Measurements from ENCODE around the gene VPS13D.
"Not testable (repeated sequence)": the region's sequence is repeated elsewhere in the genome, so short reads cannot be mapped to it uniquely, and the experiment has no call there.

The VPS13D gene

GRCh38 chr1:12518931-12519692, 289.3 kb downstream of the VPS13D start:
- DNase-seq (ENCODE audit: low spot score) = no peak

GRCh38 chr1:12519693-12520364, 290.0 kb downstream of the VPS13D start:
- DNase-seq (ENCODE audit: low spot score) = no peak

- DNase-seq (ENCODE audit: low spot score) = no peak
Measured at GRCh38 chr1:12521096-12521495, 291.3 kb downstream of the VPS13D start.

- not testable (repeated sequence) for DNase-seq (ENCODE audit: low spot score)
Measured at GRCh38 chr1:12522780-12523179, 292.9 kb downstream of the VPS13D start.

GRCh38 chr1:12524266-12524665, 294.4 kb downstream of the VPS13D start:
- DNase-seq (ENCODE audit: low spot score) = no peak

GRCh38 chr1:12525311-12526181, 295.7 kb downstream of the VPS13D start:
- DNase-seq (ENCODE audit: low spot score) = no peak

GRCh38 chr1:12527564-12527963, 297.7 kb downstream of the VPS13D start:
- DNase-seq (ENCODE audit: low spot score) = no peak

- DNase-seq (ENCODE audit: low spot score) = no peak
Measured at GRCh38 chr1:12528021-12528852, 298.4 kb downstream of the VPS13D start.

- no peak for DNase-seq (ENCODE audit: low spot score)
Measured at GRCh38 chr1:12529640-12530174, 299.9 kb downstream of the VPS13D start.

GRCh38 chr1:12530462-12531178, 300.8 kb downstream of the VPS13D start:
- no peak for DNase-seq (ENCODE audit: low spot score)

GRCh38 chr1:12531179-12531499, 301.3 kb downstream of the VPS13D start:
- DNase-seq (ENCODE audit: low spot score) = no peak

GRCh38 chr1:12532405-12533315, 302.8 kb downstream of the VPS13D start:
- no peak for DNase-seq (ENCODE audit: low spot score)

- no peak for DNase-seq (ENCODE audit: low spot score)
Measured at GRCh38 chr1:12536023-12536639, 306.3 kb downstream of the VPS13D start.

GRCh38 chr1:12537294-12537693, 307.5 kb downstream of the VPS13D start:
- no peak for DNase-seq (ENCODE audit: low spot score)

- DNase-seq (ENCODE audit: low spot score) = no peak
Measured at GRCh38 chr1:12537906-12538461, 308.2 kb downstream of the VPS13D start.

GRCh38 chr1:12538536-12538935, 308.7 kb downstream of the VPS13D start:
- not testable (repeated sequence) for DNase-seq (ENCODE audit: low spot score)

GRCh38 chr1:12539320-12539704, 309.5 kb downstream of the VPS13D start:
- DNase-seq (ENCODE audit: low spot score) = no peak

GRCh38 chr1:12539705-12540579, 310.1 kb downstream of the VPS13D start:
- no peak for DNase-seq (ENCODE audit: low spot score)

Measured in NAMALWA (cell line).